H9 (cell line): ENCODE data around the gene IL26. TPM values are rescaled to one million over a fixed set of nuclear protein-coding genes. Genes with fewer than 3 reads are reported as not detected.

Source experiments
- DNase-seq: peaks from one replicate; pipeline ENCODE4 v3.0.0-alpha.2; 2017
- H2AFZ ChIP-seq: one replicate; pipeline ENCODE4 v1.6.1; 2013; ENCODE audit warnings: mild to moderate bottlenecking, low read length, control low read depth, moderate library complexity
- H2AK5ac ChIP-seq: 2 replicates; pipeline ENCODE4 v1.6.1; 2013; ENCODE audit warnings: low read length, control low read depth, mixed read lengths; ENCODE audit not compliant: insufficient read length
- H2BK120ac ChIP-seq: one replicate; pipeline ENCODE4 v1.6.1; 2013; ENCODE audit warnings: low read depth, mild to moderate bottlenecking, low read length, control low read depth, inconsistent platforms; ENCODE audit not compliant: poor library complexity, severe bottlenecking
- H2BK12ac ChIP-seq: 2 replicates; pipeline ENCODE4 v1.6.1; 2013; ENCODE audit warnings: low read length, control low read depth, mixed read lengths, low read depth; ENCODE audit not compliant: insufficient read length
- H2BK15ac ChIP-seq: 2 replicates; pipeline ENCODE4 v1.6.1; 2013; ENCODE audit warnings: low read depth, low read length, control low read depth
- H2BK20ac ChIP-seq: one replicate; pipeline ENCODE4 v1.6.1; 2013; ENCODE audit warnings: low read depth, mild to moderate bottlenecking, low read length, control low read depth, inconsistent platforms; ENCODE audit not compliant: poor library complexity, severe bottlenecking
- H2BK5ac ChIP-seq: 2 replicates; pipeline ENCODE4 v1.6.1; 2013; ENCODE audit warnings: low read length, control low read depth, mixed read lengths; ENCODE audit not compliant: insufficient read length
- H3K14ac ChIP-seq: 2 replicates; pipeline ENCODE4 v1.6.1; 2013; ENCODE audit warnings: low read length, control low read depth; ENCODE audit not compliant: insufficient read depth
- H3K18ac ChIP-seq: 2 replicates; pipeline ENCODE4 v1.6.1; 2013; ENCODE audit warnings: low read depth, mild to moderate bottlenecking, mixed read lengths, low read length, control low read depth; ENCODE audit not compliant: insufficient read length
- H3K23ac ChIP-seq: 2 replicates; pipeline ENCODE4 v1.6.1; 2013; ENCODE audit warnings: low read length, control low read depth, mixed read lengths, low read depth; ENCODE audit not compliant: insufficient read length
- H3K23me2 ChIP-seq: 2 replicates; pipeline ENCODE4 v1.6.1; 2013; ENCODE audit warnings: low read depth, mild to moderate bottlenecking, mixed read lengths, low read length, control low read depth; ENCODE audit not compliant: insufficient read length, poor library complexity, severe bottlenecking
- H3K27ac ChIP-seq: 2 replicates; pipeline ENCODE4 v1.5.1; 2013; ENCODE audit warnings: low read length, control low read depth, mixed read lengths, low read depth; ENCODE audit not compliant: insufficient read length
- H3K27me3 ChIP-seq: 2 replicates; pipeline ENCODE4 v1.6.1; 2013; ENCODE audit warnings: low read length, control low read depth, inconsistent platforms; ENCODE audit not compliant: insufficient read depth
- H3K4ac ChIP-seq: 2 replicates; pipeline ENCODE4 v1.6.1; 2013; ENCODE audit warnings: low read depth, mild to moderate bottlenecking, control low read depth, inconsistent platforms, low read length, moderate library complexity
- H3K4me1 ChIP-seq: 2 replicates; pipeline ENCODE4 v1.6.1; 2013; ENCODE audit warnings: low read length, control low read depth, inconsistent platforms; ENCODE audit not compliant: insufficient read depth
- H3K4me2 ChIP-seq: 2 replicates; pipeline ENCODE4 v1.6.1; 2013; ENCODE audit warnings: low read length, control low read depth, mixed read lengths; ENCODE audit not compliant: insufficient read length, insufficient read depth
- H3K56ac ChIP-seq: 2 replicates; pipeline ENCODE4 v1.6.1; 2013; ENCODE audit warnings: low read depth, mild to moderate bottlenecking, mixed read lengths, low read length, control low read depth; ENCODE audit not compliant: insufficient read length
- H3K79me1 ChIP-seq: 2 replicates; pipeline ENCODE4 v1.6.1; 2013; ENCODE audit warnings: low read depth, mild to moderate bottlenecking, moderate library complexity, low read length, control low read depth, inconsistent platforms; ENCODE audit not compliant: insufficient read depth, poor library complexity, severe bottlenecking
- H3K79me2 ChIP-seq: 2 replicates; pipeline ENCODE4 v1.6.1; 2013; ENCODE audit warnings: low read length, control low read depth, inconsistent platforms; ENCODE audit not compliant: insufficient read depth
- H3K9ac ChIP-seq: 2 replicates; pipeline ENCODE4 v1.6.1; 2013; ENCODE audit warnings: low read length, control low read depth, mixed read lengths; ENCODE audit not compliant: insufficient read length; ENCODE audit errors: extremely low read depth
- H3K9me3 ChIP-seq: one replicate; pipeline ENCODE4 v1.6.1; 2013; ENCODE audit warnings: low read depth, low read length, inconsistent platforms; ENCODE audit not compliant: control insufficient read depth
- H3T11ph ChIP-seq: one replicate; pipeline ENCODE4 v1.6.1; 2013; ENCODE audit warnings: mild to moderate bottlenecking, low read length, control low read depth, inconsistent platforms
- H4K20me1 ChIP-seq: one replicate; pipeline ENCODE4 v1.6.1; 2013; ENCODE audit not compliant: control insufficient read depth, insufficient read length, insufficient read depth
- H4K5ac ChIP-seq: 2 replicates; pipeline ENCODE4 v1.6.1; 2013; ENCODE audit warnings: low read depth, mild to moderate bottlenecking, mixed read lengths, low read length, control low read depth; ENCODE audit not compliant: insufficient read length
- H4K8ac ChIP-seq: replicated peaks from 2 replicates; pipeline ENCODE4 v1.6.1; 2013; ENCODE audit warnings: low read length, control low read depth, mixed read lengths, low read depth; ENCODE audit not compliant: insufficient read length
- H4K91ac ChIP-seq: 2 replicates; pipeline ENCODE4 v1.6.1; 2013; ENCODE audit warnings: low read depth, mild to moderate bottlenecking, moderate library complexity, mixed read lengths, low read length, control low read depth; ENCODE audit not compliant: insufficient read length
- H3K27ac Mint-ChIP-seq, 3 experiments: 2 replicates in 2 of 3; 3 replicates in 1 of 3; pipeline ENCODE4 v1.8.0; 2020 to 2021; ENCODE audit warnings: mixed read lengths in 3 of 3, mild to moderate bottlenecking in 1 of 3, moderate library complexity in 1 of 3
- H3K27me3 Mint-ChIP-seq: 2 replicates; pipeline ENCODE4 v1.8.0; 2021; ENCODE audit warnings: low read depth, mild to moderate bottlenecking, moderate library complexity, mixed read lengths
- H3K36me3 Mint-ChIP-seq, 3 experiments: 2 replicates in 2 of 3; 3 replicates in 1 of 3; pipeline ENCODE4 v1.8.0; 2020 to 2021; ENCODE audit warnings: low read depth in 3 of 3, mixed read lengths in 3 of 3; ENCODE audit not compliant: insufficient read depth in 1 of 3
- H3K4me1 Mint-ChIP-seq, 2 experiments: 2 replicates each; pipeline ENCODE4 v1.8.0; 2020; ENCODE audit warnings: mixed read lengths in 2 of 2
- H3K4me3 Mint-ChIP-seq, 2 experiments: 2 replicates in 1 of 2; 3 replicates in 1 of 2; pipeline ENCODE4 v1.8.0; 2020 to 2021; ENCODE audit warnings: mild to moderate bottlenecking in 2 of 2, mixed read lengths in 2 of 2, moderate library complexity in 1 of 2
- H3K9me3 Mint-ChIP-seq, 2 experiments: 2 replicates in 1 of 2; 3 replicates in 1 of 2; pipeline ENCODE4 v1.8.0; 2020; ENCODE audit warnings: mild to moderate bottlenecking in 2 of 2, mixed read lengths in 2 of 2, moderate library complexity in 1 of 2
- CTCF ChIP-seq: fragments of 200-600 bp; sonication (generic); conservative IDR thresholded peaks from 3 replicates; pipeline ENCODE4 v1.8.0; 2021; ENCODE audit warnings: antibody characterized with exemption, mild to moderate bottlenecking
- WGBS: extraction: QIAGEN DNeasy Blood & Tissue Kit; methylation state at CpG from one replicate; pipeline ENCODE4 v1.1.7; 2013; ENCODE audit warnings: missing lambda C conversion rate, low lambda C conversion rate, mixed read lengths; ENCODE audit not compliant: insufficient read length; ENCODE audit errors: extremely low coverage; 5-methylcytosine and 5-hydroxymethylcytosine counted together
- total RNA-seq: library from RNA; stranded (reverse); gene quantifications from 2 replicates; pipeline ENCODE4 v1.2.1, GENCODE V29; 2021

The IL26 gene
- total RNA-seq, 1 experiment from 2014 or later, result not detected

- Histone ChIP-seq H4K20me1 (no peaks in the 10 kb centered on the region), H3K4me2 (no peak overlapping the region), H4K91ac (no peak overlapping the region), H2AFZ (no peak overlapping the region), H3K9ac (no peak overlapping the region), H2BK12ac (no peak overlapping the region), H3K4ac (no peak overlapping the region), H3K27me3 (no peaks in the 10 kb centered on the region), H2BK5ac (no peak overlapping the region), H3K79me1 (no peaks in the 10 kb centered on the region), H2BK15ac (no peak overlapping the region), H3K56ac (no peak overlapping the region), H3K9me3 (no peaks in the 10 kb centered on the region), H3K23ac (no peak overlapping the region), H3K23me2 (no peaks in the 10 kb centered on the region), H2BK120ac (no peak overlapping the region), H2BK20ac (no peak overlapping the region), H3K27ac (no peak overlapping the region), H3K79me2 (no peaks in the 10 kb centered on the region), H3T11ph (no peak overlapping the region), H4K8ac (no peak overlapping the region), H3K14ac (no peak overlapping the region), H4K5ac (no peak overlapping the region), H3K18ac (no peak overlapping the region), H2AK5ac (no peak overlapping the region), H3K4me1 (no peaks in the 10 kb centered on the region)
- no CpG with 5 or more reads among the region's 3 CpGs for WGBS
- Mint-ChIP-seq H3K27ac (no peak overlapping the region), H3K4me3 (no peak overlapping the region), H3K9me3 (no peaks in the 10 kb centered on the region), H3K4me1 (peaks cover 8% of the 10 kb centered on the region in 2 experiments; a peak in 3 of 4 replicates), H3K27me3 (no peaks in the 10 kb centered on the region), H3K36me3 (no peaks in the 10 kb centered on the region)
- DNase-seq, result no peak
- no peak for TF ChIP-seq CTCF
These were observed 1.7 kb upstream of the IL26 start for GRCh38 chr12:68227356-68227755.
